Ureter (tissue), 1 donor: ENCODE measurements around the gene SEC14L2. TPM values are rescaled to one million over a fixed set of nuclear protein-coding genes. Genes with fewer than 3 reads are reported as not detected.
"Not testable (repeated sequence)": the region's sequence is repeated elsewhere in the genome, so short reads cannot be mapped to it uniquely, and the experiment has no call there.

Experiments
- DNase-seq: peaks from one replicate; pipeline ENCODE4 v3.0.0-alpha.2; 2020; ENCODE audit warnings: low spot score
- total RNA-seq: library from RNA; stranded (reverse); gene quantifications from one replicate; pipeline ENCODE4 v1.2.4, GENCODE V29; 2023
- donor health status: DM: yes; HTN: yes; CAD: no.

Gene SEC14L2
- total RNA-seq, 1 donor from 2014 or later = 5.8 TPM

DNA sequence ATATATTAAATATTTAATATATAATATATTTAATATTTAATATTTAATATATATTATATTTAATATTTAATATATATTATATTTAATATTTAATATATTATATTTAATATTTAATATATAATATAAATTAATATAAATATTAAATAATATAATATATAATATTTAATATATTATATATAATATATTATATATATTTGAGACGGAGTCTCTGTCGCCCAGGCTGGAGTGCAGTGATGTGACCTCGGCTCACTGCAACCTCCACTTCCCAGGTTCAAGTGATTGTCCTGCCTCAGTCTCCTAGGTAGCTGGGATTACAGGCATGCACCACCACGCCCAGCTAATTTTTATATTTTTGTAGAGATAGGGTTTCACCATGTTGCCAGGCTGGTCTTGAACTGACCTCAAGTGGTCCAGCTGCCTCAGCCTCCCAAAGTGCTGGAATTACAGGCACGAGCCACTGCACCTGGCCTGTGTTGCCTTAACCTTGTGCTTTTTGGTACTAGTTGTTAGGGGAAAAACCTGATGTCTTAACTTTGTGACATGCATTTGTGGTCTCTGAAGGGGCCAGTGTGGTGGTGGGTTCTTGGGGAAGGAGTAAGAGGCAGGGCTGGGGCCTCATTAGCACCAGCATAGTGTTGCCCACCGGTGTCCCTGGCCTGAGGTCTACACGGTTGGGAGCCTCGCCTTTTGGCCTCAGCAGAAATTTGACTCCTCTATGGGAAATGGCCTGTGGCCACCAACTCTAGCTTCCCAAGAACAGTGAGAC is 58.4 kb downstream of the SEC14L2 start:
- DNase-seq = no peak

- DNase-seq = no peak
These were observed 61.2 kb downstream of the SEC14L2 start for GRCh38 chr22:30457981-30458380.

GRCh38 chr22:30459181-30460052 is 62.6 kb downstream of the SEC14L2 start:
- no peak for DNase-seq

GRCh38 chr22:30460147-30460546 is 63.3 kb downstream of the SEC14L2 start:
- no peak for DNase-seq

GRCh38 chr22:30460555-30460954 is 63.7 kb downstream of the SEC14L2 start:
- not testable (repeated sequence) for DNase-seq

DNA sequence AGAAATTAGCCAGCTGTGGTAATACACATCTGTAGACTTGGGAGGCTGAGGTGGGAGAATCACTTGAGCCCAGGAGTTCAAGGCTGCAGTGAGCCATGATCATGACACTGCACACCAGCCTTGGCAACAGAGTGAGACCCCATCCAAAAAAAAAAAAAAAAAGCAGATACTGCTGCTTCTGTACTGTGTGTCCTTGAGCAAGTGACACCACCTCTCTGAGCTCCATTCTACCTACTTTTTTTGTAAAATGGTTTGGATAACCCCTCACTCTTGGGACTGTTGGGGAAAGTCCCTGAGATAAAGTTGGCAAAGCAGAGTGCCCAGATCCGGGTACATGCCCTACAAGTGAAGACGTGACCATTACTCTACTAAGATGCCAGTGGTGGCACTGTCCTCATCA is 72.3 kb downstream of the SEC14L2 start:
- no peak for DNase-seq

GRCh38 chr22:30470655-30471054 is 73.8 kb downstream of the SEC14L2 start:
- no peak for DNase-seq

GRCh38 chr22:30471616-30472318 is 74.9 kb downstream of the SEC14L2 start, which contains the start of gene SEC14L3:
Gene SEC14L3, minus strand, starts transcription at chr22:30472017. Its CDS starts 59 bp downstream, at chr22:30471958.
- DNase-seq = no peak

- DNase-seq = no peak
These were observed 76.3 kb downstream of the SEC14L2 start for GRCh38 chr22:30472994-30473720.

GRCh38 chr22:30474121-30474520 is 77.3 kb downstream of the SEC14L2 start:
- no peak for DNase-seq

Other genes with a start within 250 kb of the SEC14L2 start
- gene LIF, start 150.3 kb upstream of the SEC14L2 start, total RNA-seq = 2.1 TPM
- gene OSM, start 130.2 kb upstream of the SEC14L2 start, total RNA-seq = 0.36 TPM
- gene CASTOR1, start 107.5 kb upstream of the SEC14L2 start, total RNA-seq = 17.5 TPM
- gene TBC1D10A, start 70.1 kb upstream of the SEC14L2 start, total RNA-seq = 40.0 TPM
- gene SF3A1, start 40.1 kb upstream of the SEC14L2 start, total RNA-seq = 193 TPM
- 3.3 TPM for gene CCDC157, start 40.0 kb upstream of the SEC14L2 start, total RNA-seq
- gene RNF215, start 9.6 kb upstream of the SEC14L2 start, total RNA-seq = 17.5 TPM
- gene MTFP1, start 28.8 kb downstream of the SEC14L2 start, total RNA-seq = 9.1 TPM
- not detected for gene SEC14L3, start 75.0 kb downstream of the SEC14L2 start, total RNA-seq
- gene SEC14L4, start 108.7 kb downstream of the SEC14L2 start, total RNA-seq = 0.39 TPM
- 0.57 TPM for gene SEC14L6, start 149.7 kb downstream of the SEC14L2 start, total RNA-seq
- 0.73 TPM for gene GAL3ST1, start 177.6 kb downstream of the SEC14L2 start, total RNA-seq
- 82.9 TPM for gene PES1, start 194.9 kb downstream of the SEC14L2 start, total RNA-seq
- gene TCN2, start 210.2 kb downstream of the SEC14L2 start, total RNA-seq = 24.2 TPM
- gene SLC35E4, start 238.8 kb downstream of the SEC14L2 start, total RNA-seq = 3.9 TPM